Left colon (tissue), 2 donors: ENCODE data around the gene ARSA. TPM values are rescaled to one million over a fixed set of nuclear protein-coding genes. Genes with fewer than 3 reads are reported as not detected.
"Not testable (repeated sequence)": the region's sequence is repeated elsewhere in the genome, so short reads cannot be mapped to it uniquely, and the experiment has no call there.

Experiments used
- ATAC-seq: fragments of 200-7000 bp; cut with Tn5 transposase; one replicate; pipeline ENCODE4 v1.9.1; 2020; ENCODE audit warnings: mild to moderate bottlenecking, moderate library complexity
- DNase-seq, 2 donors: peaks; one replicate each; pipeline ENCODE4 v3.0.0-alpha.2; 2020
- intact Hi-C, 2 donors: fragments of 100-400 bp; cut with DNase I in 1 of 2; cut with micrococcal nuclease in 1 of 2; formaldehyde crosslinking; loops; one replicate each; pipeline versions ENCODE4 v1.11.2 to v1.14.0; 2022; cut with DNase I, micrococcal nuclease
- total RNA-seq, 2 donors: library from RNA; stranded (reverse); fragmentation: NEBNext Ultra II Directional; extraction: Animal tissue kit (Norgen Biotek cat#: 25700); gene quantifications; one replicate each; pipeline ENCODE4 v1.2.1, GENCODE V29; 2021
- donor health status: DM: no; HTN: no; CAD: no.
- donor health status: DM: yes; HTN: yes; CAD: no.

Gene ARSA
- total RNA-seq, 2 donors from 2014 or later, result 84.8 to 97.8 TPM

DNA sequence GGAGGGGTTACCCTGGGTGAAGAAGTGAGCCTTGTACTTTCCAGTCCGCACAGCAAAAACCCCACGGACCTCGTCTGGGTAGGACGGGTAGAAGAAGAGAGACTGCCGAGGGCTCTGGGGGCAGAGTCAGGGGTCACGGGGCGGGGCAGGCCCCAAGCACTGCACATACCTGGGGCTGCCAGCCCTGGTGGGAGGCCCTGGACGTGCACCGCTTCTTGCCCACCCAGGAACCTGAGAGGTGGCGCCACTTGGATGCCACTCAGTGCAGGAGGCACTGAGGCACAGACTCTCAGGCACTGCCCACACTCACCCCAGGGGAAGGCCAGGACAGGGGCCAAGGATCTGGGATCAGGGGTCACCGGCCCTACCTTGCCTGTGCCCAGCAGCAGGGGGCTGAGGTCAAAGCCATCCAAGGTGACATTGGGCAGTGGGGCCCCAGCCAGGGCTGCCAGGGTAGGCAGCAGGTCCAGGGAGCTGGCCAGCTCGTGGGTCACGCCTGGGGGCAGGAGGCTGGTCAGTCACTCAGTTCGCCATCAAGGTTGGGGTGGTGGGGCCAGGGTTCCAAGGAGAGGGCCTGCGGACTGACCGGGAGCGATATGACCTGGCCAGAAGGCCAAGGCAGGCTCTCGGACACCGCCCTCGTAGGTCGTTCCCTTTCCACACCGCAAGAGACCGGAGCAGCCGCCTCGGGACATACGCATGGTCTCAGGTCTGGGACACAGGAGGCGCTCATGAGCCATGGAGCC is 2.2 kb downstream of the ARSA start:
- intact Hi-C loops, result no loop called here
- DNase-seq (no peak), ATAC-seq (no peak)

DNA sequence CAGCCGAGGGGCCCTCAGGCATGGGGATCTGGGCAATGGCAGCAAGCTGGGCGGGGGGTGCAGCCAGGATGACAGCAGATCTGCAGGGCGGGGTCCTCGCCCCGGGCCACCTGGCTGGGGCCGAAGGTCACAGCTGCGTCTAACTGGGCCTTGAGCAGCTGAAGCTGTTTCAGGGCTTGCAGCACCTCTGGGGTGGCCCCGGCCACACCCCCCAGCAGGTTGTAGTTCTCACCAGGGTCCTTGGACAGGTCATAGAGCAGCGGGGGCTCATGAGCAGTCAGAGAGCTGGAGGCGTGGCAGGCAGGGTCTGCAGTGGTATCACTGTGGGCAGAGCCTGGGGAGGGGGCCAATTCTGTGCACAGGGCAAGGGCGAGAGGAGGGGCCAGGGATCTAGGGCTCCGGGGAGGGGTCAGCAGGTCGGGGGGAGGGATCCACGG is 2.8 kb downstream of the ARSA start:
- intact Hi-C loops, result no loop called here
- DNase-seq (no peak), ATAC-seq (no peak)

DNA sequence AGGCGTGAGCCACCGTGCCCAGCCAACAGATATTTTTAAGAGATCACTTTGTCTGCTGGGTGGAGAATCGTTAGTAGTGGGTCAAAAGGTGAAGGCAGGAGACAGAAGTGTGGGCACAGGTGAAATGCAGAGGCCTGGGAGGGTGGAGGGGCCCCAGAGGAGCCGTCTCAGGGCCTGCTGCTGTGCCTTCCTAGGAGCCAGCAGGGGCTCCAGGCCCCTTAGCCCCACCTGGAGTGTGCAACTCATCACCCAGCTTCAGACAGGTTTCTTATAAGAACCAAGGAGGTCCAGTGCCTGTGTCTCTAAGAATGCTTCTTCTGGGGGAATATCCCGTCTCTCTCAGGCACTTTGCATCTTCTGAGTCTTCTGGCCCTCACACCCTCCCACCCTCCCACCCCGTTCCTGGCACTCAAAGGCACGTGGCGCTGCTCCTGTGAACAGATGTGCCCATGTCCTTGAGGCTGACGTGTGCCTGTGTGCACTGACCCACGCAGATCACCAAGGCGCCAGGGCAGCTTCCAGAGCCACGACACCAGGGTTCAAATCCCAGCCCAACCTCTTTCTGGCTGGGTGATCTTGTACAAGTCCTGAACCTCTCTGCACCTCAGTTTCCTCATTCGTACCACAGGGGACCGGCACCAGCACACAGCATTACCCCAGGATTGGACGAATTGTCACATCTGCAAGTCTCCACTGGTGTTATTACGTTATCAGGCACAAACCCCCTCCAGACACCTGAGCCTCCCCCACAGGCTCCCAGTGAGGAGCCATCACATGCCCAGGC is 3.4 kb downstream of the ARSA start:
- intact Hi-C loops, result no loop called here
- ATAC-seq (no peak), DNase-seq (no peak)

DNA sequence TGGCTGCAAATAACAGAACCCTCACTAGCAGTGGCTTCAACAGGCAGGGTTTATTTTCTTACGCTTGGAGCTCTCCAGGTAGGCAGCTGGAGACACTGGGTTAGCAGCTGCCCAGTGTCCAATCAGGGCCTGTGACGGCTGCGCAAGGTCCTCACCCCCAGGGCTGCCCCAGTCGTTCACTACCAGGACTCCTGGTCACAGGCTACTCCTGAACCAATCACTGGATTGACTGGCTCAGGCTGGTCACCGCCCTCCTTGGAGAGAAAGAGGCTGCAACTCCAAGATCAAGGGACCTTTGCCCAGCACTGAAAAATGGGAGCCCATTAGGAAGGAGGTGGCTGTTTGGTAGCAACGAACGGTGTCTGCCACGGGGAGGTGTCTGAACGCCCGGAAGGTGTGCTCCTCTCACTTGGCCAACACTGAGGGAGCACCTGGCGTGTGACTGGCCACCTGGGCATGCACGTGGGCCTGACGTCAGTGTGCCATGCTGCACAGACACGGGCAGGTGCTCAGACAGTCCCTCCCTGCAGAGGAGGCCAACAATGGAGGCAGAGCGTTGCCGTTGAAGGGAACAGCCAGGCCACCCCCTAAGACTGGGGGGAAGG is 5.1 kb downstream of the ARSA start:
- intact Hi-C loops, result no loop called here
- peak; percentile 78 for ATAC-seq
- peak; percentile 88 to 94 for DNase-seq

DNA sequence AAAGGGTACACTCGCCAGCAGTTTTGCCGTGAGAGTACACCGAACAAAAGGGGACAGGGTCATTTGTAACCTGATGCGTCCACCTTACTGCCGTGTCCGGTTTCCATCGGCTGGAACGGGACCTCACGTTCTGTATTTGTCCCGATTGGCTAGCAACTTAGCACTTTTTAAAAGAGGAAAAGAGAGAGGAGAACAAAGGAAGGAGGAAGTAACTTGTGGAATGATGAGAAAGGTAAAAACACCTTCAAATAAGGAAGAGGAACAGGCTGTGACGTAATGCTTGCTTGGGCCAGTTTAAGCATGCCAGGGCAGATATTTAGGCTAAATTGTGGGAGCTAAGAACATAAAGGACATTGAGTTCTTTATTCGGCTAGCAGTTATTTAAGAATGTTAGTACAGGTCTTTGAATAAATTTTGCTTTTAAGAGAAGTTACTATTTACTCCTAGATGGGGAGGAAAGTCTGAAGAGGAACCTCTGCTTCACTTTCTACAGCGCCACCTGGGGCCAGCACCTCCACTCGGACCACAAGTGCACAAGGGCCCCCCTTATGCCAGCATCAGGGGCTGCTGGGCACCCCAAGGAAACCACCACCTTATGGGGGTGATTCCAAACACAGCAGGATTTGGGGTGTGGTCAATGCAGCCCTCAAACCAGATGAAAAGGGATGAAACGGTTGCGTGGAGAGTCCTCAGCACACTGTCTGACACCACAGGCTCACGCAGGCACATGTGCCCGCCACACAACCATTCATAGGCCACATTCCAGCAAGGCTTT is 5.8 kb downstream of the ARSA start:
- peak; percentile 20 for ATAC-seq
- intact Hi-C loops, result no loop called here
- DNase-seq, result peak; percentile 59 to 73

DNA sequence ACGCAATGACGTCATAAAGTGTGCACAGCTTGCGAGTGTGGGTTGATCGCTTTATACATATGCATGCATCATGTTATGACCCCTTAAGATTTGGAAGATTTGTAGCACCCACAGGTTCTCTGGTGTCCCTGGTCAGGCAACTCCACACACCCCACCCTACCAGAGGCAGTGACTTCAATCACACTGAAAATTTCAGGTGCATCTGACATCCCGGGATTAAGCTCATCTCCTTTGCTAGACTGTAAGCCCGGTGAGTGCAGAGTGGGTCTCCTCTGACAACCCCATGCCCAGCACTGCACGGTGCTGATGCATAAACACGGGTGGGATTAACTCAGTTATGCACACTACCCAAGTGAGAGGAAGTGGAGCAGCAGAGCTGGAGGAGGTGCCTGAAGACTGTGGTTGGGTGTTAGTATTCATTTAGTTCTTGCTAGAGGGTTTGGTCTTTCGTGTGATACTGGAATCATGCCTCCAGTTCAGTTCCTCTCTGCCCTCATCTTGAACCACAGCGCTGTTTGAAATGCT is 6.5 kb downstream of the ARSA start:
- DNase-seq, result no peak
- peak; percentile 9 for ATAC-seq
- intact Hi-C loops, result no loop called here

DNA sequence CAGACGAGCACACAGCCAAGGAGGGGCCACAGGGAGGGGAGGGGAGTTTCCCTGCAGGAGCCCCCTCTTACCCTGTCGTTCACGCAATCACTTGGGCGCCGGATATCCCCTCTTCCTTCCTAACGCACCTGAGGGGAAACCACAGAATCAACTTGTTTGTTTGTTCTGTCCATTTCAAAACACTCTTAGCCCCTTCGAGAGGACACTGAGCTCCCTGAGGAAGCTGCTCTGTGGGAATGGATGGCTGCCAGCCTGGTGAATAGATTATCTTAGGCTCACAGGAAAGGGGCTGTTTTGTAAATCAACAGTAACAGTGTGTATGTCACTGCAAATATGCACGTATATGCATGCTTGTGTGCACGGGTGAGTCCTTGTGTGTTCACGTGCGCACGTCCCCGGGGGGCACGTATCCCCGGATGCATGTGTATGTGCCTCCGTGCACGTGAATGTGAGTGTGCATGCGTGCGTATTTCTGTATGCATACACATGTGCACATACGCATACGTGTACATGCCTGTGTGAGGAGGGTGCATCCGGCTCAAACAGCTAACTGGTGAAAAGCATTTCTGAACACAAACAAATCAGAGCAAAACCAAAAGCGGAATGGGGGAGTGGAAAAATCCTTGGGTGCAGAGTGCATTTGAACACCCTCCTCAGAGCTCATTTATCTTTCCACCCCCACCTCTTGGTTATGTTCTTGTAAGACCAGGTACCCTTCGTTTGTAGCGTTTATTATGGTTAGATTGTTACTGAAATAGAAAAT is 7.2 kb downstream of the ARSA start:
- ATAC-seq, result peak; percentile 39
- intact Hi-C loops, result no loop called here
- DNase-seq, result peak; percentile 48 to 56

DNA sequence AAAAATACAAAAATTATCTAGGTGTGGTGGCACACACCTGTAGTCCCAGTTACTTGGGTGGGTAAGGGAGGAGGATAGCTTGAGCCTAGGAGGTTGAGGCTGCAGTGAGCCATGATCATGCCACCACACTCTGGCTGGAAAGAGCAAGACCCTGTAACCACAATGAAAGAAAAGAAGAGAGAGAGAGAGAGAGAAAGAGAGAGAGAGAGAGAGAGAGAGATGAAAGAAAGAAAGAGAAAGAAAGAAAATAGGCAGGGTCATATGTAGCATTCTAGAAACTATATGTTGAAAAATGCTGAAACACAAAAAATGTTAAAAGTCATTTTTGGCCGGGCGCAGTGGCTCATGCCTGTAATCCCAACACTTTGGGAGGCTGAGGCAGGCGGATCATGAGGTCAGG is 13.7 kb downstream of the ARSA start:
- ATAC-seq, intact Hi-C loops, DNase-seq: not testable (repeated sequence)

DNA sequence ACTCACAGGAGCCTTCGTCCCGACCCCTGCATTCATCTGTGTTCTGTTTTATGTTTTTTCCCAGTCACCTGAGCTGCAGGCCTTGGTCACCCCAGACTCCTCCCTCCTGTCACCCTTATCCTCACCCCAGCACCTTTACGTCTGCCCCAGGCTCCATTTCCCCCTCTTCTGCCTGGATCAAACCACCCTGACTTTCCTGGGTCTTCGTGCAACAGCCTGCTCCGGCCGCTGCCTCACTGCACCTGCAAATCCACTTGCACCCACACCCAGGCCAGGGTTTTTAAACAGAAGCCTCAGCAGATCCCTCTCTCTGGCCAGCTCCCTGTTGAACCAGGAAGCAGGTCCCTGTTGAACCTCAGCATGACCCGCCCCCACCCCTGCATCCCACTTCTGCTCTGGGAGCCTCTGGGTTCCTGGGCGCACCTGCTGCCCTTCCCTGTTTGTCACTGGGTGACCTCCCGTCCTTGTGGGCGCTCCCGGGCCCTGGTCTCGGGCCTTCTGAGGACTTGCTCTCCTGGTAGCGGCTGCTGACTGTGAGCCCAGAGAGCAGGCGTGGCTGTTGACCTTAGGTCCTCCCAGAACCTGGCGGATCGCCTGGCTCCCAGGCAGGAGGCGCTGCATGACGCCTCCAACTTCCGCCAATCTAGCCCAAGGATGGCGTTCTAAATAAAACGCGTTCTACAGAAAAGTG is 14.5 kb downstream of the ARSA start:
- peak; percentile 87 to 93 for DNase-seq
- intact Hi-C loops, result no loop called here
- ATAC-seq, result peak; percentile 92

DNA sequence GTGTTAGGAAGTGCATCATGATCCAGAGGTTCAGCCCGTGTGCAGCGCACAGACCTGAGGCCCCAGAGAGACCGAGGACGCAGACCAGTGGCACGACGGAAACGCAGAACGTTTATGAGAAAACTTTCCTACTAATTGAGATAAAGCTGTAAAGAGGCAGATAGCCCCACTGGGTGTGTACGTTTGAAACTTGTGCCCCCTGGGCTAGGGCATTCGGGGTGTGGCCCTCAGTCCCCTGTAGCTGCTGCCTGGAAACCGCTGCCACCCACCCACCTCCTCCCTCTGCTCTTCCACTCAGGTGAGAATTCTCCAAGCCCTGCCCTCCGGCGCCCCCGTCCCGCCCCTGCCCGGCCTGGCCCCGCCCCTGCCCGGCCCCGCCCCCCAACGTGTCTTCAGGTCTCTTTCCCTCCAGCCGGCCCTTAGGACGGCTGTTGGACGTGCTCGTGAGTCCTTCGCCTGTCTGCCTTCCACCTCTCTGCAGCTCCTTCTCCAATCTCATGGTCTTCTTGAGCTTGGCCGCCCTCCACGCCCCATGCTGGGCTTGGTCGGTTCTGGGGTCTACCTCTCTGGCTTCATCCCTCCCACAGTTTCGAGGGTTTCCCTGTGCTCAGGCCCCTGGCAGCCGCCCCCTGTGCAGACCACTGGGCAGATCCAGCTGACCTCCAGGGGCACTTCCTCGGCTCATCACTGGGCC is 15.3 kb downstream of the ARSA start:
- ATAC-seq, result peak; percentile 79
- DNase-seq, result peak; percentile 67 to 74
- intact Hi-C loops, result no loop called here

DNA sequence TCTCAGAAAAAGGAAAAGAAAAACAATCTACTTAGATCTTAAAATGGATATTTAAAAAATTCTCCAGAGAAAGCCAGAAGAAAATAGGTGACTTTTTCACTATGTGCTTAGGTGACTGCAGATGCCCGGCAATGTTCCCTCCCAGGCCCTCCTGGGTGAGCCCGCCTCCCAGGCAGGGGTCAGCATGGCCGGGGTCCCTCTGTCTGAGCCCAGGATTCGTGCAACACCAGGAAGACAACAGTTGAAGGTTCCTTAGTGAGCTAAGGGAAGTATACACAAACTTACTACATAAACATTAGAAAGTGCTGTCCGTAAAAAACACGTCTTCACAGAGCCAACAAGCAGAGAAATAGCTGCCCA is 15.8 kb downstream of the ARSA start:
- ATAC-seq, result no peak
- intact Hi-C loops, result no loop called here
- DNase-seq, result no peak

DNA sequence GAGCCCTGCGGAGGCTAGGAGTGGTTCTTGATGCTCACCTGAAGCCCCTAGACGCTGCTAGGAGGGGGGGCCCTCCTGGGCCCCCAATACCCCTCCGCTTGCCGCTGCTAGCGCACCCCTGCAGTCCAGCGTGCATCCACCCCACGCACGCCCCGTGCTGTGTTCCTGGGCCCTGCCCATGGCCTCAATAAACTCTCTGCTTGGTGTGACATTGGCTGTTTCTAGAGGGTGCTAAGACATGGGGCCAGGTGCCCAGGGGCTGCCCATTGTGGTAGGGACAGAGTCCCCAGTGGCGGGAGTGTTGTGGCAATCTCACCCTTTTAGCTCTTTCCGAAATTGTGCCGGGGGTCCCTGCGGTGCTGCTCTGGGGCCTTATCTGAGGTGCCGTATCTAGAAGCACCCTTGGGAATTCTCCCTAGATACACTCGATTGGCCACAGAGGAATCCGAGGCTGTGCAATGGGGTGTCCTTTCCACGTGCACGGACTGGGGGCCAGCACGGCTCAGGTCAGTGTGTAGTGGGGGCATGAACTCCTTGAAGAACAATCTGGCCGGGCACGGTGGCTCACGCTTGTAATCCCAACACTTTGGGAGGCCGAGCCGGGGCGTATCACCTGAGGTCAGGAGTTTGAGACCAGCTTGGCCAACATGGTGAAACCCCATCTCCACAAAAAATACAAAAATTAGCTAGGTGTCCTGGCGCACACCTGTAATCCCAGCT is 16.5 kb downstream of the ARSA start:
- intact Hi-C loops, result no loop called here
- DNase-seq, result no peak
- ATAC-seq, result no peak

DNA sequence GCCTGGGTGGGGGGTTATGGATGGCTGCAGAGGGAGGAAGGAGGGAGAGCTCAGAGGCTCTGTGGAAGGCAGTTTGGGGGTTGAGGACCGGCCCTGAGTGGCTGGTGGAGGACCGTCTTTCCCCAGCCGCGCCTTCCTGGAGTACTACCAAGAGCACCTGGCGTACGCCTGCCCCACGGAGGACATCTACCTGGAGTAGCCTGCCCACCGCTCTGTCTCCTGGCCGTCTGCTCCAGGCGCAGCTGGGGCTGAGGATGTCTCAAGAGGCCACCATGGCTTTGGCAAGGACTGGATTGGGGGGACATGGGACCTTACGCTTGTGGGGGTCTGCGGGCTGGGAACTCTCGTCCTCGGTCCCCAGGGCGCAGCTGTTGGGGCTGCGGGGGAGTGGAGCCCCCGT is 17.4 kb downstream of the ARSA start:
- DNase-seq (no peak), ATAC-seq (no peak)
- intact Hi-C loops, result no loop called here

DNA sequence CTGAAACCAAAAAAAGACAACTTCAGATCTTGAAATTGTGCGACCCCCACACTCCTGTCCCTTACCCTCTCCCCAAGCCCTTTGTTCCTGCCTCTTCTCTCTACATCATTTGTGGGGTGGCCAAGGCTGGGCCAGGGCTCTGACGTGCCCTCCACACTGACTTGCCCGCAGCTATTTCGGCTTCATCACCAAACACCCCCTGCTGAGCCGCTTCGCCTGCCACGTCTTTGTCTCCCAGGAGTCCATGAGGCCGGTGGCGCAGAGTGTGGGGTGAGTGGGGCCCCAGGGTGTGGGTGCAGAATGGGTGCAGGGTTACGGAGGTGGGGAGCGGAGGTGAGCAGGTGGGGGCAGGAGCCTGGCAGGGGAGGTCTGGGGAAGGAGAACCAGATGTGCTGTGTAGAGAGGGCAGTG is 17.9 kb downstream of the ARSA start:
- no peak for DNase-seq
- ATAC-seq, result no peak
- intact Hi-C loops, result no loop called here

DNA sequence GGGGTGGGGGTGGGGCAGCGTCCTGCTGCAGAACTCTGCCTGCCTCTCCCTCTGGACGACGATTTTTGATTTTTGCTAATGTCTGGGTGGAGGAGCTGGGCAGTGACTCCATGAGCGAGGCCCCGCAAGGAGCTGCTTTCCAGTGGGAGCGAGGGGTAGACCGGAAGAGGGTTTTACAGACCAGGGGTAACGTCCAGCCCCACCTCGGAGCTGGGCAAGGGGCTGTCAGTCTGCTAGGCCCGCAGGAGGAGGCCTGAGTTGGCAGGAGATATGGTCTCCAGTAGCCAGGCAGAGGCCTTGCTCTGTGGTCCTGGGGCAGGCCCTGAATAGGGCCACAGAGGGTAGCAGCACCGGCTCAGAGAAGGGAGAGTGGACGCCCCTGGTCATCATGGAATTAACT is 18.4 kb downstream of the ARSA start:
- intact Hi-C loops, result no loop called here
- ATAC-seq (no peak), DNase-seq (no peak)

DNA sequence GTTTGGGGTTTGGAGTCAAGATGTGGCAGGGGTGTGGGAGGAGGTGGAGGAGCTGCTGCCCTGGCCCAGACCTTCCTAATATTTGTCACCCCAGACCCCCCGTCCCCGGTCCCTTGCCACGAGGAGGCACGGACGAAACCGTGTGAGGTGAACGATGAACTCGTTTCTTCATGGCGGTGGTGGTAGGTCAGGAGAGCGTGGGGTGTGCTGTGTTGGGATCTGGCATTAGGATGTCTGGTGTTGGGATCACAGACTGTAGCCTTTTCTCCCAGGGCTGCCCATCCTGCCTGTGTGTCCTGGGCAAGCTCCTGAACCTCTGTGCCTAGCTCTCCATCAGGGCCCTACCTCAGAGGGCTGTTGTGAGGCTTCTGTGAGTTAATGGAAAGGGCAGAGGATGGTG is 19.0 kb downstream of the ARSA start:
- intact Hi-C loops, result no loop called here
- ATAC-seq, result no peak
- DNase-seq, result no peak
